Neutrophil (primary cell): Measurements from ENCODE around the gene HMCES.

Experiments
- H3K27ac ChIP-seq: fragments of 200-600 bp; sonication (generic); 2 replicates; pipeline ENCODE4 v1.5.1; 2016; ENCODE audit warnings: mild to moderate bottlenecking, moderate library complexity
- H3K27me3 ChIP-seq: fragments of 200-600 bp; sonication (generic); 2 replicates; pipeline ENCODE4 v1.6.0; 2016; ENCODE audit warnings: mild to moderate bottlenecking
- H3K36me3 ChIP-seq: fragments of 200-600 bp; sonication (generic); 2 replicates; pipeline ENCODE4 v1.5.1; 2017
- H3K4me1 ChIP-seq, 2 experiments: fragments of 200-600 bp in 1 of 2; sonication (generic) in 1 of 2; 1 replicate in 1 of 2; 2 replicates in 1 of 2; pipeline versions ENCODE4 v1.5.1 to v1.6.1; 2013 to 2016; ENCODE audit warnings: low read depth in 1 of 2, low read length in 1 of 2, mild to moderate bottlenecking in 1 of 2, moderate library complexity in 1 of 2; ENCODE audit not compliant: control insufficient read depth in 1 of 2, insufficient read depth in 1 of 2
- H3K4me3 ChIP-seq, 2 experiments: fragments of 200-600 bp in 1 of 2; sonication (generic) in 1 of 2; 1 replicate in 1 of 2; 2 replicates in 1 of 2; pipeline ENCODE4 v1.5.1; 2013 to 2016; ENCODE audit warnings: low read depth in 1 of 2, low read length in 1 of 2, mild to moderate bottlenecking in 1 of 2, moderate library complexity in 1 of 2
- H3K9me3 ChIP-seq: fragments of 200-600 bp; sonication (generic); 2 replicates; pipeline ENCODE4 v1.5.1; 2016
- TF ChIP-seq, protein P1 (sequence below): fragments of 200-600 bp; sonication (generic); IDR thresholded peaks from 2 replicates; pipeline ENCODE4 v1.5.1; 2016; ENCODE audit warnings: antibody characterized with exemption

Gene HMCES

DNA sequence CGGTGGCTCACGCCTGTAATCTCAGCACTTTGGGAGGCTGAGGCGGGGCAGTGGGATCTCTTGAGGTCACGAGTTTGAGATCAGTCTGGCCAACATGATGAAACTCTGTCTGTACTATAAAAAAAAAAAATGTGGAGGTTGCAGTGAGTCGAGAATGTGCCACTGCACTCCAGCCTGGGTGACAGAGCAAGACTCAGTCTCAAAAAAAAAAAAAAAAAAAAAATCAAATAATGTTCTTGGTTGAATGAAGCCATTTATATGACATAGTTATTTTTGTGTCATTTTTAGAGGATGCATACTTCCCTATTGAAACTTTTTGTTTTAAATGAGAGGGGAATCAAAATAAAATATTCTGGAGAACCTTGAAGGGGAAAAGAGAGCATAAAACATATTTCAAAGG lies 3.1 kb downstream of the HMCES start:
- Histone ChIP-seq H3K9me3 (no peaks in the 10 kb centered on the region), H3K4me3 (no peak overlapping the region), H3K36me3 (peaks cover 14% of the 10 kb centered on the region), H3K27ac (no peak overlapping the region), H3K4me1 (peaks cover 22% of the 10 kb centered on the region in 2 experiments), H3K27me3 (peaks cover 8% of the 10 kb centered on the region)
- TF ChIP-seq, protein P1, sequence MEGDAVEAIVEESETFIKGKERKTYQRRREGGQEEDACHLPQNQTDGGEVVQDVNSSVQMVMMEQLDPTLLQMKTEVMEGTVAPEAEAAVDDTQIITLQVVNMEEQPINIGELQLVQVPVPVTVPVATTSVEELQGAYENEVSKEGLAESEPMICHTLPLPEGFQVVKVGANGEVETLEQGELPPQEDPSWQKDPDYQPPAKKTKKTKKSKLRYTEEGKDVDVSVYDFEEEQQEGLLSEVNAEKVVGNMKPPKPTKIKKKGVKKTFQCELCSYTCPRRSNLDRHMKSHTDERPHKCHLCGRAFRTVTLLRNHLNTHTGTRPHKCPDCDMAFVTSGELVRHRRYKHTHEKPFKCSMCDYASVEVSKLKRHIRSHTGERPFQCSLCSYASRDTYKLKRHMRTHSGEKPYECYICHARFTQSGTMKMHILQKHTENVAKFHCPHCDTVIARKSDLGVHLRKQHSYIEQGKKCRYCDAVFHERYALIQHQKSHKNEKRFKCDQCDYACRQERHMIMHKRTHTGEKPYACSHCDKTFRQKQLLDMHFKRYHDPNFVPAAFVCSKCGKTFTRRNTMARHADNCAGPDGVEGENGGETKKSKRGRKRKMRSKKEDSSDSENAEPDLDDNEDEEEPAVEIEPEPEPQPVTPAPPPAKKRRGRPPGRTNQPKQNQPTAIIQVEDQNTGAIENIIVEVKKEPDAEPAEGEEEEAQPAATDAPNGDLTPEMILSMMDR = no peak

DNA sequence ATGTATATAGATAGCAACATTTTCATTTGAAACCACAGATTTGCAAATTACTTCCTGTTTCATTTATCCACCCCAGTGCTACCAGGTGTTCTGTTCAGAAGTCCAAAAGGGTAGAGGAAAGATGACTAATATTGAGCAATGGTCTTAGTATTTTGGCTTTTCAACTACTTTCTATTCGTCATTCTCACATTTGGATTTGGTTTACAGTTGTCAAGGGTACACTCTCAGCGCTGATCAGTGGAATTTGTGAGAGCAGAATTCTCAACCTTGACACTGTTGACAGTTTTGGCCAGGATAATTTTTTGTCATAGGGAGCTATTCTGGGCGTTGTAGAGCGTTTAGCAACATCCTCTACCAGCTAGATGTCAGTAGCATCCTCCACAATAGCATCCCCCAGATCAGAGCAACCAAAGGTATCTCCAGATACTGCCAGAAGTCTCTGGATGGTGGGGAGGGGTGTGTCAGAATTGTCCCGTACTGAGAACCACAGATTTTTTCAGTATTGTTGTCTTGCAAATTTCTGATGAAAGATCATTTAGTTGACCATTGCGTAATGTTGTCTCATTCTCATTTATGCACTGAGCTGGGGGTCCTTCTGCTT lies 4.2 kb downstream of the HMCES start:
- Histone ChIP-seq H3K36me3 (peaks cover 7% of the 10 kb centered on the region), H3K4me1 (peaks cover 22% of the 10 kb centered on the region in 2 experiments), H3K27me3 (peaks cover 8% of the 10 kb centered on the region), H3K9me3 (no peaks in the 10 kb centered on the region), H3K27ac (no peak overlapping the region), H3K4me3 (no peak overlapping the region)
- TF ChIP-seq, protein P1 = no peak

DNA sequence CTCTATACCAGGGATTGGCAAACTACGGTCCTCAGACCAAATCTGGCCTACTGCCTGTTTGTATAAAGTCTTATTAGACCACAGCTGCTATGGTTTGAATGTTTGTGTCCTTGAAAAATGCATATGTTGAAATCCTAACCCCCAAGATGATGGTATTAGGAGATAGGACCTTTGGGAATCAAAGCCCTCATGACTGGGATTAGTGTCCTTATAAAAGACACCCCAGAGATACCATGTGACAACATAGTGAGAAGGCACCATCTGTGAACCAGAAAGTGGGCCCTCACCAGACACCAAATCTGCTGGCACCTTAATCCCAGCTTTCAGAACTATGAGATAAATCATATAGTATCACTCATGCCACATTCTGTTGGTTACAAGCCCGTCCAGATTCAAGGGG lies 7.4 kb downstream of the HMCES start:
- Histone ChIP-seq H3K9me3 (no peaks in the 10 kb centered on the region), H3K36me3 (peaks cover 27% of the 10 kb centered on the region), H3K27ac (no peak overlapping the region), H3K4me3 (no peak overlapping the region), H3K27me3 (no peaks in the 10 kb centered on the region), H3K4me1 (peaks cover 9 to 10% of the 10 kb centered on the region in 2 experiments)
- TF ChIP-seq, protein P1 = no peak

DNA sequence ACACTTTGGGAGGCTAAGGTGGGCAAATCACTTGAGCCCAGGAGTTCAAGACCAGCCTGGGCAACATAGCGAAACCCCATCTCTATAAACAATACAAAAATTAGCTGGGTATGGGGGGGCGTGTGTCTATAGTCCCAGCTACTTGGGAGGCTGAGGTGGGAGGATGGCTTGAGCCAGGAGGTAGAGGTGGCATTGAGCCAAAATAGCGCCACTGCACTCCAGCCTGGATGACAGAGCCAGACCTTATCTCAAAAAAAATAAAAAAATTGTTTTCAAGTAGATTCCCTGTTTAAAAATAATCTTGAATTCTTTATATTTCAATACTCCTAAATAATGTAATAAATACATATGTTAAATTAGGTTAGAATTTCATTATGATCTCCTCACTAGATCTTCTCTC lies 9.8 kb downstream of the HMCES start:
- Histone ChIP-seq H3K4me3 (no peak overlapping the region), H3K9me3 (no peaks in the 10 kb centered on the region), H3K36me3 (peaks cover 43% of the 10 kb centered on the region), H3K4me1 (no peaks in the 10 kb centered on the region), H3K27ac (no peak overlapping the region), H3K27me3 (no peaks in the 10 kb centered on the region)
- TF ChIP-seq, protein P1 = no peak

DNA sequence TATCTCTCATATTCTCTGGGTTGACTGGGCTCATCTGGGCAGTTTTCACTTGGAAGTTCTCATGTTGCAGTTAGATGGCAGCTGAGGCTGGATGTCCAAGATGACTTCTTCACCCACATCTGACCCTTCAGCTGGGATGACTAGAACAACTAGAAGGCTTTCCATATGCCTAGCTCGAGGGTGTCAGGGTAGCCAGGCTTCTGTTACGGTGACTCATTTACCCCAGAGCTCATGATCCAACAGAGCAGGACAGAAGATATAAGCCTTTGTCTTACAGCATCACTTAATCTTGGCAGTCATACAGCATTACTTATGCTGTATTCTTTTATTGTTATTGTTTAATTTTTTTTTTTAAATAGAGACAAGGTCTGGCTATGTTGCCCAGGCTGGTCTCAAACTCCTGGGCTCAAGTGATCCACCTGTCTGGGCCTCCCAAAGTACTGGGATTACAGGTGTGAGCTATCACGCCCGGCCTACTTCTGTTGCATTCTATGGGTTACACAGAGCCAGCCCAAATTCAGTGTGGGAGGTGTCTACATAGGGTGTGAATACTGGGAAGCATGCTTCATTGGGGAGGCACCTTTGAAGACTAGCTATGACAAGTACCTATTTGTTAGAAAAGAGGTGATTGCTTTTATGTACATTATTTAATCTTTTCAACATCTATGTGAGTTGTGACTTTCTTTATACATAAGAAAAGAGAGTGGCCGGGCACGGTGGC lies 10.7 kb downstream of the HMCES start:
- H3K9me3 ChIP-seq = no peaks in the 10 kb centered on the region
- no peaks in the 10 kb centered on the region for H3K4me1 ChIP-seq
- peaks cover 46% of the 10 kb centered on the region for H3K36me3 ChIP-seq
- TF ChIP-seq, protein P1 = no peak
- no peak overlapping the region for H3K27ac ChIP-seq
- no peaks in the 10 kb centered on the region for H3K27me3 ChIP-seq
- H3K4me3 ChIP-seq = no peak overlapping the region
